AG04450 (cell line): ENCODE data around the gene MCTP1. TPM values are rescaled to one million over a fixed set of nuclear protein-coding genes. Genes with fewer than 3 reads are reported as not detected.

Experiments
- CTCF ChIA-PET: fragments of 300-600, 350-600 bp; formaldehyde crosslinking; extraction: SDS; loops from one replicate; lab custom pipeline; 2022; ENCODE audit warnings: antibody characterized with exemption, inconsistent platforms; lab: Charles Lee
- POLR2A ChIA-PET: fragments of 350-600 bp; formaldehyde crosslinking; extraction: SDS; loops from one replicate; lab custom pipeline; 2021; ENCODE audit warnings: antibody characterized with exemption, inconsistent platforms; lab: Yijun Ruan, JAX
- DNase-seq: peaks from one replicate; pipeline ENCODE4 v3.0.0-alpha.2; 2011; ENCODE audit warnings: low read depth, low spot score
- H3K27ac ChIP-seq: one replicate; pipeline ENCODE4 v1.5.1; 2012; ENCODE audit warnings: low read depth, low read length, control low read depth
- H3K27me3 ChIP-seq: one replicate; pipeline ENCODE4 v1.6.0; 2012; ENCODE audit warnings: low read length; ENCODE audit not compliant: control insufficient read depth, insufficient read depth
- H3K4me3 ChIP-seq: 2 replicates; pipeline ENCODE4 v1.5.1; 2011; ENCODE audit warnings: mild to moderate bottlenecking, low read depth, low read length, control low read depth
- H3K9me3 ChIP-seq: 2 replicates; pipeline ENCODE4 v1.5.1; 2012; ENCODE audit warnings: low read length; ENCODE audit not compliant: control insufficient read depth, insufficient read depth
- CTCF ChIP-seq: IDR thresholded peaks from 2 replicates; pipeline ENCODE4 v1.5.1; 2011; ENCODE audit warnings: low read depth, low read length, control low read depth, inconsistent platforms
- polyA plus RNA-seq: library from polyadenylated mRNA; depleted of rRNA; stranded (reverse); fragments of >200 nt; gene quantifications from 2 replicates; pipeline ENCODE4 v1.2.3, GENCODE V29; 2011

Gene MCTP1
- polyA plus RNA-seq, 1 experiment, result 0.66 TPM

DNA sequence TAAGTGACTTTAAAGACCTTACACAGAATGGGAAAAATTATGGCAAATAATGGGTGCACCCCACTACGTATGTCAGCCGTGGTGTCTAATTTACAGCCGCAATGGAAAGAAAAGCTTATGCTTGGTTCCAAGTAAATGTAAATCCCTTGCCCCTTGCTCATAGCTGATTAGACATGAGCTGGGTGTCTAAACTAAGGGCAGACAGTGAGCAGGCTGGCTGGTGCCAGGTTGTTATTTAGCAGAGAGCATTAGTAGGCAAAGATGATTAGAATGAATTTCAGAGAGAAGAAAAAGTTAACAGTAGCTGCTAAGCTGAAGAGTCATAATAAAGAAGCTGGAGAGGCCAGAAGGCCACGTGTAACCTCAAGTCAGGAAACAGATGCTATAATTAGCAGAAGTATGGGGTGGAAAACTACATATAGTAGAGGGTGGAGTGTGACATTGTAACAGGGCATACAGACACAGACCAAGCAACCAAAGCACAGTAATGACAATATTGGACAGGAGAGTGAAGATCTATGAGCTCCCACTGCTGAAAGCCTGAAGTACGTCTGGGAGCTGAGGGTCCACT is 257.7 kb downstream of the MCTP1 start:
- Histone ChIP-seq H3K27ac (no peak overlapping the region), H3K4me3 (no peak overlapping the region), H3K9me3 (no peaks in the 10 kb centered on the region), H3K27me3 (no peaks in the 10 kb centered on the region)
- no peak for TF ChIP-seq CTCF
- no peak for DNase-seq
- ChIA-PET CTCF (interaction anchor here (0.5 kb wide), 1 partner anchor 214 kb away, joined by 3 read pairs; no protein-coding TSS in a partner anchor), POLR2A (no interaction called here)

DNA sequence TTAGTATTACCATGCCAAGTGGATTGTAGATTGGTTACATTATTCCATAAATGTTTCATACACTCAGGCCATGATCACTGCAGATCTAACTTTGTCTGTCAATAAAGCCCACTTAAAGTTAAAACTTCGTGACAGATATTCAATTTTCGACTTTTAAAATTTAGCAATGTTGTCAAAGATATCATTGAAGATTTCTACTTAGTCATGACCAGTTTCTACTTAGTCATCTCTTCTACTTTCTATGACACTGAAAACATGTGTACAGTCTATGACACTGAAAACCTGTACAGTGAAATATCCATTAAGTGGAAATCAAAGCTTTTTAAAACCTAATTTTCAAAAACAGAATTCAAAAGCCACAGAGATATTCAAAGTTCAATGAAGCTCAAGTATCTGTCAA is 258.2 kb downstream of the MCTP1 start:
- ChIA-PET POLR2A (no interaction called here), CTCF (no interaction called here)
- no peaks in the 10 kb centered on the region for H3K9me3 ChIP-seq
- H3K27ac ChIP-seq, result no peak overlapping the region
- DNase-seq, result no peak
- no peak overlapping the region for H3K4me3 ChIP-seq
- no peak for TF ChIP-seq CTCF
- H3K27me3 ChIP-seq, result no peaks in the 10 kb centered on the region

GRCh38 chr5:95022967-95023695 is 261.8 kb downstream of the MCTP1 start:
- ChIA-PET CTCF (no interaction called here), POLR2A (no interaction called here)
- Histone ChIP-seq H3K9me3 (no peaks in the 10 kb centered on the region), H3K27ac (no peak overlapping the region), H3K27me3 (no peaks in the 10 kb centered on the region), H3K4me3 (no peak overlapping the region)
- TF ChIP-seq CTCF, result no peak
- DNase-seq, result no peak

GRCh38 chr5:95020345-95020744 is 264.5 kb downstream of the MCTP1 start:
- CTCF ChIA-PET, result no interaction called here

More at GRCh38 chr5:95020345-95020744, 264.5 kb downstream of the MCTP1 start:
- Histone ChIP-seq H3K27me3 (no peaks in the 10 kb centered on the region), H3K27ac (no peak overlapping the region), H3K9me3 (no peaks in the 10 kb centered on the region), H3K4me3 (no peak overlapping the region)
- POLR2A ChIA-PET, result no interaction called here
- no peak for TF ChIP-seq CTCF
- DNase-seq, result no peak
